K562 (cell line): Measurements from ENCODE around the gene DOCK6. TPM values are rescaled to one million over a fixed set of nuclear protein-coding genes. Genes with fewer than 3 reads are reported as not detected.

Experiments
- ARID1B ChIP-seq: fragments of 450-650 bp; IDR thresholded peaks from 2 replicates; pipeline ENCODE4 v1.6.1; 2016; ENCODE audit warnings: antibody characterized with exemption, mild to moderate bottlenecking, inconsistent platforms
- CBFA2T2 ChIP-seq: fragments of 450-650 bp; conservative IDR thresholded peaks from 2 replicates; pipeline ENCODE4 v1.6.1; 2017; ENCODE audit warnings: mild to moderate bottlenecking
- FOSL1 ChIP-seq: fragments of 200-800 bp; sonication (Bioruptor generic); conservative IDR thresholded peaks from 2 replicates; pipeline ENCODE4 v1.6.1; 2016; ENCODE audit warnings: missing genetic modification characterization, missing compliant biosample characterization
- JUNB ChIP-seq: fragments of 450-650 bp; formaldehyde crosslinking; conservative IDR thresholded peaks from 2 replicates; pipeline ENCODE4 v1.4.0; 2020; ENCODE audit warnings: mild to moderate bottlenecking
- MAZ ChIP-seq, 2 experiments: fragments of 450-650 bp in 1 of 2; sonication (generic) in 1 of 2; formaldehyde crosslinking; IDR thresholded peaks in 1 of 2; conservative IDR thresholded peaks in 1 of 2; 2 replicates each; pipeline versions ENCODE4 v1.4.0 to v1.5.0; 2020; ENCODE audit warnings: mild to moderate bottlenecking in 1 of 2, missing genetic modification reagents in 1 of 2
- MEF2A ChIP-seq: IDR thresholded peaks from 2 replicates; pipeline ENCODE4 v1.6.1; 2011; ENCODE audit warnings: low read depth, mild to moderate bottlenecking, low read length, moderate library complexity; ENCODE audit not compliant: control insufficient read depth
- NR2C1 ChIP-seq, 2 experiments: fragments of 450-650 bp; IDR thresholded peaks; 2 replicates each; pipeline ENCODE4 v1.6.1; 2017; ENCODE audit warnings: mild to moderate bottlenecking in 2 of 2, antibody characterized with exemption in 1 of 2, inconsistent platforms in 1 of 2, missing compliant biosample characterization in 1 of 2, missing genetic modification characterization in 1 of 2
- PCBP1 ChIP-seq: fragments of 200-400 bp; formaldehyde crosslinking; IDR thresholded peaks from 2 replicates; pipeline ENCODE4 v1.6.1; 2018; ENCODE audit warnings: mild to moderate bottlenecking, low read depth, low read length; ENCODE audit not compliant: poor library complexity, severe bottlenecking
- RFX7 ChIP-seq: fragments of 250-450 bp; sonication (Bioruptor Pico); IDR thresholded peaks from 2 replicates; pipeline ENCODE4 v1.5.1; 2021; ENCODE audit warnings: mild to moderate bottlenecking
- SMARCA4 ChIP-seq: fragments of 450-650 bp; IDR thresholded peaks from 2 replicates; pipeline ENCODE4 v1.6.1; 2016
- SMC3 ChIP-seq: conservative IDR thresholded peaks from 2 replicates; pipeline ENCODE4 v1.6.1; 2011; ENCODE audit warnings: low read depth, low read length, improper control_type of control experiment; ENCODE audit not compliant: insufficient read depth
- SP1 ChIP-seq: sonication (generic); formaldehyde crosslinking; IDR thresholded peaks from 2 replicates; pipeline ENCODE4 v1.8.1; 2022; ENCODE audit warnings: mild to moderate bottlenecking, missing genetic modification reagents
- TOE1 ChIP-seq, 2 experiments: fragments of 450-650 bp in 1 of 2; sonication (generic) in 1 of 2; formaldehyde crosslinking in 1 of 2; IDR thresholded peaks; 2 replicates each; pipeline versions ENCODE4 v1.7.1 to v1.8.0; 2016 to 2022; ENCODE audit warnings: borderline replicate concordance in 2 of 2, mild to moderate bottlenecking in 2 of 2, antibody characterized with exemption in 1 of 2, inconsistent platforms in 1 of 2, low read depth in 1 of 2, missing genetic modification reagents in 1 of 2, moderate library complexity in 1 of 2
- ZBTB7A ChIP-seq: IDR thresholded peaks from 2 replicates; pipeline ENCODE4 v1.6.1; 2011; ENCODE audit warnings: low read depth, mild to moderate bottlenecking, low read length, moderate library complexity, borderline replicate concordance; ENCODE audit not compliant: control insufficient read depth
- ZNF175 ChIP-seq: fragments of 200-800 bp; sonication (Bioruptor generic); IDR thresholded peaks from 2 replicates; pipeline ENCODE4 v1.6.1; 2016; ENCODE audit warnings: low read depth, mild to moderate bottlenecking, missing genetic modification characterization, missing compliant biosample characterization
- polyA plus RNA-seq, 8 experiments: library from polyadenylated mRNA; depleted of rRNA in 4 of 8; stranded (reverse) in 5 of 8; unstranded in 3 of 8; fragments of >200 nt; fragmentation: Nextera tagmentation in 2 of 8; fragmentation: Illumina TruSeq in 1 of 8; extraction: Ambion mirVana in 2 of 8; extraction: Trizol in 1 of 8; gene quantifications; 2 replicates each; pipeline versions ENCODE4 v1.2.1 to v1.2.3, GENCODE V29; 2011 to 2014; ENCODE audit warnings: inconsistent platforms in 1 of 8, missing spikeins in 1 of 8
- total RNA-seq, 7 experiments: library from RNA; depleted of rRNA in 6 of 7; stranded (reverse); fragments of >200 nt in 6 of 7; fragmentation: Illumina TruSeq in 2 of 7; extraction: Trizol in 2 of 7; gene quantifications; 2 replicates each; pipeline versions ENCODE4 v1.2.1 to v1.2.3, GENCODE V29; 2011 to 2021; ENCODE audit warnings: low replicate concordance in 1 of 7
- TF ChIP-seq, protein P1 (sequence below), 2 experiments: fragments of 450-650 bp; conservative IDR thresholded peaks; 2 replicates each; pipeline ENCODE4 v1.6.1; 2017; ENCODE audit warnings: mild to moderate bottlenecking in 2 of 2, moderate library complexity in 2 of 2
- TF ChIP-seq, protein P2 (sequence below), 2 experiments: fragments of 450-650 bp in 1 of 2; sonication (generic) in 1 of 2; formaldehyde crosslinking in 1 of 2; IDR thresholded peaks in 1 of 2; conservative IDR thresholded peaks in 1 of 2; 2 replicates each; pipeline versions ENCODE4 v1.6.1 to v1.8.1; 2016 to 2023; ENCODE audit warnings: mild to moderate bottlenecking in 2 of 2, moderate library complexity in 2 of 2, inconsistent platforms in 1 of 2, missing genetic modification reagents in 1 of 2
- TF ChIP-seq, protein P3 (sequence below): IDR thresholded peaks from 2 replicates; pipeline ENCODE4 v1.6.1; 2014; ENCODE audit warnings: antibody characterized with exemption
- TF ChIP-seq, protein P4 (sequence below): fragments of 450-650 bp; formaldehyde crosslinking; IDR thresholded peaks from 2 replicates; pipeline ENCODE4 v1.4.0; 2020; ENCODE audit warnings: mild to moderate bottlenecking, mixed read lengths

DOCK6 gene
- total and polyA plus RNA-seq, 9 of the 15 experiments (the other 6 are each of a cell fraction or from before 2014, with no cell fraction given), result 0.35 to 19.3 (median 3.8) TPM

DNA sequence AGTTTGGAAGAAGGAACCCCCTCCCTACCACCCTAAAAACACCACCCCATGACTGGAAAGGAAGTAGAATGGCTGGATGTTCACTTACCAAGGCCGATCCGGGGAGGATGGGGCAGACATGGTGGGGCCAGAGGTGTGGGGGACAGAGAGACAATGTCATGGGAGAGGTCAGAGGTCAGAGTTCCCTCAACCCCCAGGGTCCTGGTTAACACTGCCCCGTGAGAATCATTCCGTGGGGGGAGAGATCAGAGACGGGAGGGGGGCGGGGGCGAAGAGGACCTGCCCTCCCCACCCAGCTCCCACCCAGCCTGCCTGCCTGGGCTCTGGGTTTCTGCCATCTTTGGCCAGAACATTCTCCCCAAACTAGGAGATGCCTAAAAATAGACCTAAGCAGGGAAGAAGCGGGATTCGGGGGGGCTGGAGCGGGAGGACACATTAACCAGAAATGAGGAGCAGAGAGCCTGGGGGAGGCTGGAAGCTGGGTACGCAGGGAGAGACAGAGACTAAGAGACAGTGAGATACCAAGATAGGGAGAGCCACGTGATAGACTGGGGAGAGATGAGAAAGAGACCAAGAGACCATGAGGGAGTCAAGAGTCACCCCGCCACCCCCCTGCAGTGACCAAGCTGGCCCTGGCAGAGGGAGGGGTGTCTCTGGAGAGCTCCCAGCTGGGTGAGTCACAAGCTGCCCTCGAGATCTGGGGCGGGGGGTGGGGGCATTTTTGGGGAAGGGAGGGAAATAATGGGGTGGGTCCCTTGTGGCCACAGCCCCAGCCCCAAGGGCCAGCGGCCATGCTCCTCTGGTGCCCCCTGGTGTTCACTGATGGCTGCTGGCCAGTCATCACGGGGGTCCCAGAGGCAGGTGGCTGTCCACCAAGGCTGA, 58.9 kb downstream of the DOCK6 start (continued):
- TF ChIP-seq NR2C1 (IDR thresholded peaks at IDR 0.05) (peak; percentile 64), NR2C1 (tag; IDR thresholded peaks at IDR 0.05) (peak; percentile 65), PCBP1 (peak; percentile 82), MAZ (CRISPR knock-in tag; conservative IDR thresholded peaks at IDR 0.05 in 1 of 2, IDR thresholded peaks at IDR 0.05 in 1 of 2) (peak; percentile 45 to 71; a peak in 3 of 4 replicates), ARID1B (peak; percentile 14; the same call in 1 of the 2 replicates), TOE1 (IDR thresholded peaks at IDR 0.05; ENCODE audit: borderline replicate concordance) (peak; percentile 49; the same call in 1 of the 2 replicates), TOE1 (CRISPR knock-in tag; IDR thresholded peaks at IDR 0.05; ENCODE audit: borderline replicate concordance, low read depth) (no peak), FOSL1 (peak; percentile 72), JUNB (CRISPR knock-in tag) (0 out of 2 replicates have a peak, but pooled peaks have one; percentile 39), MEF2A (0 out of 2 replicates have a peak, but pooled peaks have one; percentile 10), ZNF175 (0 out of 2 replicates have a peak, but pooled peaks have one; percentile 63), CBFA2T2 (0 out of 2 replicates have a peak, but pooled peaks have one; percentile 26), SP1 (CRISPR knock-in tag) (no peak), ZBTB7A (peak; percentile 99), RFX7 (CRISPR knock-in tag) (no peak), SMARCA4 (peak; percentile 46; the same call in 1 of the 2 replicates), SMC3 (peak; percentile 86)
- TF ChIP-seq, protein P1, sequence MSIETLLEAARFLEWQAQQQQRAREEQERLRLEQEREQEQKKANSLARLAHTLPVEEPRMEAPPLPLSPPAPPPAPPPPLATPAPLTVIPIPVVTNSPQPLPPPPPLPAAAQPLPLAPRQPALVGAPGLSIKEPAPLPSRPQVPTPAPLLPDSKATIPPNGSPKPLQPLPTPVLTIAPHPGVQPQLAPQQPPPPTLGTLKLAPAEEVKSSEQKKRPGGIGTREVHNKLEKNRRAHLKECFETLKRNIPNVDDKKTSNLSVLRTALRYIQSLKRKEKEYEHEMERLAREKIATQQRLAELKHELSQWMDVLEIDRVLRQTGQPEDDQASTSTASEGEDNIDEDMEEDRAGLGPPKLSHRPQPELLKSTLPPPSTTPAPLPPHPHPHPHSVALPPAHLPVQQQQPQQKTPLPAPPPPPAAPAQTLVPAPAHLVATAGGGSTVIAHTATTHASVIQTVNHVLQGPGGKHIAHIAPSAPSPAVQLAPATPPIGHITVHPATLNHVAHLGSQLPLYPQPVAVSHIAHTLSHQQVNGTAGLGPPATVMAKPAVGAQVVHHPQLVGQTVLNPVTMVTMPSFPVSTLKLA (conservative IDR thresholded peaks at IDR 0.05), result peak; percentile 46 to 59; a peak in 3 of 4 replicates
- TF ChIP-seq, protein P2, sequence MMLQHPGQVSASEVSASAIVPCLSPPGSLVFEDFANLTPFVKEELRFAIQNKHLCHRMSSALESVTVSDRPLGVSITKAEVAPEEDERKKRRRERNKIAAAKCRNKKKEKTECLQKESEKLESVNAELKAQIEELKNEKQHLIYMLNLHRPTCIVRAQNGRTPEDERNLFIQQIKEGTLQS (IDR thresholded peaks at IDR 0.05), result peak; percentile 56
- TF ChIP-seq, protein P2 (CRISPR knock-in tag; conservative IDR thresholded peaks at IDR 0.05), result no peak
- TF ChIP-seq, protein P3, sequence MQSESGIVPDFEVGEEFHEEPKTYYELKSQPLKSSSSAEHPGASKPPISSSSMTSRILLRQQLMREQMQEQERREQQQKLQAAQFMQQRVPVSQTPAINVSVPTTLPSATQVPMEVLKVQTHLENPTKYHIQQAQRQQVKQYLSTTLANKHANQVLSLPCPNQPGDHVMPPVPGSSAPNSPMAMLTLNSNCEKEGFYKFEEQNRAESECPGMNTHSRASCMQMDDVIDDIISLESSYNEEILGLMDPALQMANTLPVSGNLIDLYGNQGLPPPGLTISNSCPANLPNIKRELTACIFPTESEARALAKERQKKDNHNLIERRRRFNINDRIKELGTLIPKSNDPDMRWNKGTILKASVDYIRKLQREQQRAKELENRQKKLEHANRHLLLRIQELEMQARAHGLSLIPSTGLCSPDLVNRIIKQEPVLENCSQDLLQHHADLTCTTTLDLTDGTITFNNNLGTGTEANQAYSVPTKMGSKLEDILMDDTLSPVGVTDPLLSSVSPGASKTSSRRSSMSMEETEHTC, result peak; percentile 45
- TF ChIP-seq, protein P4, sequence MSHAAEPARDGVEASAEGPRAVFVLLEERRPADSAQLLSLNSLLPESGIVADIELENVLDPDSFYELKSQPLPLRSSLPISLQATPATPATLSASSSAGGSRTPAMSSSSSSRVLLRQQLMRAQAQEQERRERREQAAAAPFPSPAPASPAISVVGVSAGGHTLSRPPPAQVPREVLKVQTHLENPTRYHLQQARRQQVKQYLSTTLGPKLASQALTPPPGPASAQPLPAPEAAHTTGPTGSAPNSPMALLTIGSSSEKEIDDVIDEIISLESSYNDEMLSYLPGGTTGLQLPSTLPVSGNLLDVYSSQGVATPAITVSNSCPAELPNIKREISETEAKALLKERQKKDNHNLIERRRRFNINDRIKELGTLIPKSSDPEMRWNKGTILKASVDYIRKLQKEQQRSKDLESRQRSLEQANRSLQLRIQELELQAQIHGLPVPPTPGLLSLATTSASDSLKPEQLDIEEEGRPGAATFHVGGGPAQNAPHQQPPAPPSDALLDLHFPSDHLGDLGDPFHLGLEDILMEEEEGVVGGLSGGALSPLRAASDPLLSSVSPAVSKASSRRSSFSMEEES (CRISPR knock-in tag), result peak; percentile 22; the same call in 1 of the 2 replicates
